Hepatocyte (in vitro differentiated cells): ENCODE data around the gene CAMSAP1.

Experiments used
- CTCF ChIP-seq: fragments of 200-600 bp; sonication (generic); IDR thresholded peaks from 2 replicates; pipeline ENCODE4 v1.5.1; 2016; ENCODE audit warnings: antibody characterized with exemption, mild to moderate bottlenecking; ENCODE audit not compliant: poor library complexity
- EZH2 ChIP-seq: fragments of 200-600 bp; sonication (generic); IDR thresholded peaks from 2 replicates; pipeline ENCODE4 v1.6.1; 2016; ENCODE audit warnings: antibody characterized with exemption, mild to moderate bottlenecking, borderline replicate concordance
- EZH2phosphoT487 ChIP-seq: fragments of 200-600 bp; sonication (generic); IDR thresholded peaks from one replicate; pipeline ENCODE4 v1.6.1; 2018; ENCODE audit warnings: antibody characterized with exemption, mild to moderate bottlenecking, low read depth, moderate library complexity; ENCODE audit not compliant: unreplicated experiment, severe bottlenecking

- TF ChIP-seq CTCF (no peak), EZH2phosphoT487 (no peak), EZH2 (no peak)
Observed at GRCh38 chr9:135896626-135897025, 10.7 kb downstream of the CAMSAP1 start.
